Bronchial epithelial cell (primary cell): ENCODE measurements around the gene PRKCE. TPM values are rescaled to one million over a fixed set of nuclear protein-coding genes. Genes with fewer than 3 reads are reported as not detected.

Experiments used
- DNase-seq: peaks from one replicate; pipeline ENCODE4 v3.0.0-alpha.2; 2010; ENCODE audit warnings: low read depth
- FAIRE-seq: peaks from 2 replicates; lab custom pipeline; 2011; peaks lifted over from hg19 to GRCh38; lab: Jason Lieb, UNC
- H3K27me3 ChIP-seq: 2 replicates; pipeline ENCODE4 v1.5.1; 2011; ENCODE audit warnings: low read length; ENCODE audit not compliant: control insufficient read depth, insufficient read depth
- H3K36me3 ChIP-seq: 2 replicates; pipeline ENCODE4 v1.5.1; 2011; ENCODE audit warnings: low read length; ENCODE audit not compliant: control insufficient read depth, insufficient read depth
- H3K4me3 ChIP-seq: 2 replicates; pipeline ENCODE4 v1.5.1; 2011; ENCODE audit warnings: mild to moderate bottlenecking, low read depth, low read length, control low read depth
- total RNA-seq: library from RNA; depleted of rRNA; stranded (reverse); fragments of >200 nt; gene quantifications from 2 replicates; pipeline ENCODE4 v1.2.1, GENCODE V29; 2014
- TF ChIP-seq, protein P1 (sequence below): IDR thresholded peaks from 2 replicates; pipeline ENCODE4 v1.5.1; 2011; ENCODE audit warnings: mild to moderate bottlenecking, moderate library complexity, low read length, control low read depth, inconsistent platforms; ENCODE audit not compliant: insufficient read depth, severe bottlenecking

PRKCE gene
- total RNA-seq, 1 donor from 2014 or later: 6.3 TPM

DNA sequence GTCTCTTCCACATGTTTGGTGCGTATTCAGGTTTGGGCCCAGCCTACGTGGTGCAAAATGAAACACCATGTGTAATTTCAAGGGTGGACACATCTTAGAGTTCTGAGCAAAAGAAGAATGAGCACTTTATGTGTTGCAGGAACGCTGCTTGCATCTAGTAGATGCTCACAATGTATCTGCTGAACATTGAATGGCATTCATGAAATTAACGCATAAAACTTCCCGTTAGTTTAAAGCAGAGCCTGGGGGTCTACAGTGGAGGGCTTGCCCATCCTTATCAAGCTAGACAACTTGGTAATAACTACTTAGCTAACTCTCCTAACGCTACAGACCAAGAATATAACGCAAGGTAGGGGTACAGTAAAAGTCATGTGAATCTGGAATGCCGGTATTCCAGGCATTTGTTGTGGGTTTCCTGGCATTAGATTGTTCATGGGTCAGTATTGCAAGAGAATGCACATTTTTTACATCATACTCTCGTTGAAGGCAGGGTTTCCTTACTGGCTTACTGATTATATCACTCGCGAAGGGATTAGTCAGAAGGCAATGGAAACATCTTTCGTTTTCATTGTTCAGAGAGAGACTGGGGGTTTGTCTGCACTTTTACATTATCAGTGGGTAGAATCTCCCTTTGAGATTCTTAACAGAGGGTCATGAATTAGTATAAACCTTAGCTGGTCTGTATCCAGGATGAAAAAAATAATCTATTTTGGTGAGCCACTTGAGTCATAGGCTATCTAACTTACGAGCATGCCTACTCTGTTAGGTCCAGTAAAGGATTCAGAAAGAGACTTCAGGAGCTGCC, 416.2 kb downstream of the PRKCE start:
- TF ChIP-seq, protein P1, sequence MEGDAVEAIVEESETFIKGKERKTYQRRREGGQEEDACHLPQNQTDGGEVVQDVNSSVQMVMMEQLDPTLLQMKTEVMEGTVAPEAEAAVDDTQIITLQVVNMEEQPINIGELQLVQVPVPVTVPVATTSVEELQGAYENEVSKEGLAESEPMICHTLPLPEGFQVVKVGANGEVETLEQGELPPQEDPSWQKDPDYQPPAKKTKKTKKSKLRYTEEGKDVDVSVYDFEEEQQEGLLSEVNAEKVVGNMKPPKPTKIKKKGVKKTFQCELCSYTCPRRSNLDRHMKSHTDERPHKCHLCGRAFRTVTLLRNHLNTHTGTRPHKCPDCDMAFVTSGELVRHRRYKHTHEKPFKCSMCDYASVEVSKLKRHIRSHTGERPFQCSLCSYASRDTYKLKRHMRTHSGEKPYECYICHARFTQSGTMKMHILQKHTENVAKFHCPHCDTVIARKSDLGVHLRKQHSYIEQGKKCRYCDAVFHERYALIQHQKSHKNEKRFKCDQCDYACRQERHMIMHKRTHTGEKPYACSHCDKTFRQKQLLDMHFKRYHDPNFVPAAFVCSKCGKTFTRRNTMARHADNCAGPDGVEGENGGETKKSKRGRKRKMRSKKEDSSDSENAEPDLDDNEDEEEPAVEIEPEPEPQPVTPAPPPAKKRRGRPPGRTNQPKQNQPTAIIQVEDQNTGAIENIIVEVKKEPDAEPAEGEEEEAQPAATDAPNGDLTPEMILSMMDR: no peak
- FAIRE-seq (no peak), DNase-seq (no peak)
- Histone ChIP-seq H3K36me3 (no peaks in the 10 kb centered on the region), H3K4me3 (no peak overlapping the region), H3K27me3 (no peaks in the 10 kb centered on the region)

- DNase-seq (no peak), FAIRE-seq (no peak)
- Histone ChIP-seq H3K27me3 (no peaks in the 10 kb centered on the region), H3K4me3 (no peak overlapping the region), H3K36me3 (no peaks in the 10 kb centered on the region)
- TF ChIP-seq, protein P1: no peak
Observed at GRCh38 chr2:46068636-46069035, 417.2 kb downstream of the PRKCE start.

- DNase-seq (no peak), FAIRE-seq (no peak)
- no peaks in the 10 kb centered on the region for H3K27me3 ChIP-seq
- TF ChIP-seq, protein P1: no peak
- no peaks in the 10 kb centered on the region for H3K36me3 ChIP-seq
- H3K4me3 ChIP-seq: no peak overlapping the region
Observed at GRCh38 chr2:46071074-46071473, 419.6 kb downstream of the PRKCE start.

DNA sequence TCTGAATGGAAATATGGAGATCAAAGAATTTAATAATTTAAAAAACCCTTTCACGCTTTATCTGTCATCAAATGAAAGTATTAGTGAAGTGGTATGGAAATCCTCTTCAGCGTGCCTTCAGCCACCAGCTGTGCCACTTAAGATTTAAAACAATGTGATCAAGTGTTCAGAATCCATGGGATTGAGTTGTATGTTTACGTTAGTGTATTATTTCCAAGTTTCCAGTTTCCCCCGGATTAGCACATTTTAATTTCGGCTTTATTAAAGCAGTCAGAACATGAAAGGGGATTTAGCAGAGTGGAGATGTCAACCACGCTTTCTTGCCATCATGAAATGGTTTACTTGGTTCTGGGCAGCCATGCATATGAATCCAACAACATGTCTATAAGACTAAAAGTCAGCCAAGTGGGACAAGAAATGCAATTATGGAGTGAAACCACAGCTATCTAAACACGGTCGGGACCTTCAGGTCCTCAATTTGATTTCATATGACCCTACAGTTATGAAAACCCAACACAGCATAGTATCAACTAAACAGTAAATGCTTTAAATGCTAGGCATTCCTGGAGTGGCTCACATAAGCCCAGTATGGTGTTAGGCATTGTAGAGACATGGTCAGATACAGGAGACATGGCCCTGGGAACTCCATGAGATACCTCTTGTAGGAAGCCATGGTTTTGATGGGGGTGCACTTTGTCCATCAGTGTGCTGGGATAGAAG, 420.8 kb downstream of the PRKCE start:
- no peaks in the 10 kb centered on the region for H3K36me3 ChIP-seq
- DNase-seq: no peak
- TF ChIP-seq, protein P1: no peak
- no peak for FAIRE-seq
- no peaks in the 10 kb centered on the region for H3K27me3 ChIP-seq
- no peak overlapping the region for H3K4me3 ChIP-seq

DNA sequence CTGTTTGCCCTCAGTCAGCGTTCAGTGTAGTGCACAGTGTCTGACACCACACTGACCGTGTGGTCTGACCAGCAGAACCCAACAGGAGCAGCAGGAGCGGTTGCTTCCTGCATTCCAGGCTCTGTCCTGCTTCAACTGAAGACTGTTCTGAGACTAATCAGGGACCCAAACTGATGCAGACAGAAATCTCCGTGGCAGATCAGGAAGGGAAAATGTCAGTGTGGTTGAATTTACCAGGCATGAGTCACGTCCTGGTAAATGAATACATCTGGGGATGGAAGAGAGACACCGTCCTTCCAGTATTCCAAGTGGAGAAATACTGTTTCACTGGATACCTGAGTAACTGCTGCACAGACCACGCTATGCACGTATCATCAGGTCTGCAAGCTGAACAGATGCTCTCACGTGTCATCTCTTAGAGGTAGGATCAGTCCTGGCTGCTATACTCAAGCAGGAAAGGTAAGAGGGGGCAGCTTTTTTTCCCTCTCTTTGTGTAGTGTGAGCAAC, 422.1 kb downstream of the PRKCE start:
- H3K4me3 ChIP-seq: no peak overlapping the region
- H3K27me3 ChIP-seq: no peaks in the 10 kb centered on the region
- DNase-seq (peak; percentile 92), FAIRE-seq (no peak)
- TF ChIP-seq, protein P1: no peak
- H3K36me3 ChIP-seq: no peaks in the 10 kb centered on the region
